ENCODE results near the gene SHISA5. TPM values are rescaled to one million over a fixed set of nuclear protein-coding genes. Genes with fewer than 3 reads are reported as not detected.

The SHISA5 gene
- total and polyA plus RNA-seq, 10 of the 15 experiments (the other 5 are each of a cell fraction or from before 2014, with no cell fraction given) = 17.1 to 148 (median 67.3) TPM

DNA sequence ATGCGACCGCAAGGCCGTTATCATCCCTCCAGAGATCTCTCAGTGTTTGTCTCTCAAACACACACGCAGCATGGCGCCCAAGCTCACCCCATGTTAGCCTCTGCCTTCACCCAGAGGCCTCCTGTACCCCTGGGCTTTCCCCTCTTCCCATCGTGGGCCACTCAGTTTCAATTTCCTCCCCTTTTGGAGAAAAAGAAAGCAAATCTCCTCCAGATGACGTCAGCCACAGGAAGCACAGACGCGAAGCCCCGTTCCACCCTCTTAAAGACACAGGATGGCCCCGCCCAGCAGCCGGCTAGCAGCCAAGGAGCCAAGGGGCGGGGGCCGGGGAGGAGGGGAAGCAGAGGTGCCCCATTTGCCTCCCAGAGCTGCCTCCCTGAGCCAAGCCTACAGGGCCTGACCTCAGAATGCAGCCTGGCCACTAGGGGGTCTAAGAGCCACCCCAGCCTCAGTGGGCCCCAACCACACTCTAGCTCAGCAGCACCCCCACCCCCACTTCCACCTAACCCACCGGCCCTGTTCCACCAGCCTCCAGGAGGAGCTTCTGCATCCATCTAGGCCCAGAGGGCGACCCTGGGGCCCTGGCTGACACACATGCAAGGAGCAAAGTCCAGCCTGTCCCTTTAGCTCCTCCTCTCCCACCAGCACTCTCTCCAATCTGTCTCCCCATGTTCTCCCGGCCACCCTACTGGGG is 30.9 kb downstream of the SHISA5 start (continued):
- TF ChIP-seq, protein P1, sequence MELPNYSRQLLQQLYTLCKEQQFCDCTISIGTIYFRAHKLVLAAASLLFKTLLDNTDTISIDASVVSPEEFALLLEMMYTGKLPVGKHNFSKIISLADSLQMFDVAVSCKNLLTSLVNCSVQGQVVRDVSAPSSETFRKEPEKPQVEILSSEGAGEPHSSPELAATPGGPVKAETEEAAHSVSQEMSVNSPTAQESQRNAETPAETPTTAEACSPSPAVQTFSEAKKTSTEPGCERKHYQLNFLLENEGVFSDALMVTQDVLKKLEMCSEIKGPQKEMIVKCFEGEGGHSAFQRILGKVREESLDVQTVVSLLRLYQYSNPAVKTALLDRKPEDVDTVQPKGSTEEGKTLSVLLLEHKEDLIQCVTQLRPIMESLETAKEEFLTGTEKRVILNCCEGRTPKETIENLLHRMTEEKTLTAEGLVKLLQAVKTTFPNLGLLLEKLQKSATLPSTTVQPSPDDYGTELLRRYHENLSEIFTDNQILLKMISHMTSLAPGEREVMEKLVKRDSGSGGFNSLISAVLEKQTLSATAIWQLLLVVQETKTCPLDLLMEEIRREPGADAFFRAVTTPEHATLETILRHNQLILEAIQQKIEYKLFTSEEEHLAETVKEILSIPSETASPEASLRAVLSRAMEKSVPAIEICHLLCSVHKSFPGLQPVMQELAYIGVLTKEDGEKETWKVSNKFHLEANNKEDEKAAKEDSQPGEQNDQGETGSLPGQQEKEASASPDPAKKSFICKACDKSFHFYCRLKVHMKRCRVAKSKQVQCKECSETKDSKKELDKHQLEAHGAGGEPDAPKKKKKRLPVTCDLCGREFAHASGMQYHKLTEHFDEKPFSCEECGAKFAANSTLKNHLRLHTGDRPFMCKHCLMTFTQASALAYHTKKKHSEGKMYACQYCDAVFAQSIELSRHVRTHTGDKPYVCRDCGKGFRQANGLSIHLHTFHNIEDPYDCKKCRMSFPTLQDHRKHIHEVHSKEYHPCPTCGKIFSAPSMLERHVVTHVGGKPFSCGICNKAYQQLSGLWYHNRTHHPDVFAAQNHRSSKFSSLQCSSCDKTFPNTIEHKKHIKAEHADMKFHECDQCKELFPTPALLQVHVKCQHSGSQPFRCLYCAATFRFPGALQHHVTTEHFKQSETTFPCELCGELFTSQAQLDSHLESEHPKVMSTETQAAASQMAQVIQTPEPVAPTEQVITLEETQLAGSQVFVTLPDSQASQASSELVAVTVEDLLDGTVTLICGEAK (IDR thresholded peaks at IDR 0.05; ENCODE audit: borderline replicate concordance) = no peak; the same call in 1 of the 2 replicates
- TF ChIP-seq HCFC1 (IDR thresholded peaks at IDR 0.05; ENCODE audit: low read length) (peak; percentile 43), CBFB (IDR thresholded peaks at IDR 0.05; ENCODE audit: low read depth) (peak; percentile 17), RAD51 (IDR thresholded peaks at IDR 0.05) (no peak), FOXK2 (IDR thresholded peaks at IDR 0.05) (no peak), EGR1 (IDR thresholded peaks at IDR 0.05; ENCODE audit: borderline replicate concordance in 1 of 2, low read depth in 2 of 2, low read length in 2 of 2) (peak in 1 of 2 experiments; percentile 65; a peak in 2 of 3 replicates), CHD2 (IDR thresholded peaks at IDR 0.05; ENCODE audit: borderline replicate concordance, low read depth, low read length) (peak; percentile 66; the same call in 1 of the 2 replicates), EZH2 (IDR thresholded peaks at IDR 0.05; ENCODE audit: borderline replicate concordance, control insufficient read depth, low read depth, low read length) (no peak), IKZF1 (conservative IDR thresholded peaks at IDR 0.05) (peak; percentile 94), RB1 (IDR thresholded peaks at IDR 0.05; ENCODE audit: borderline replicate concordance) (0 out of 2 replicates have a peak, but pooled peaks have one; percentile 15), IKZF2 (IDR thresholded peaks at IDR 0.05) (peak; percentile 91 to 92), BRCA1 (IDR thresholded peaks at IDR 0.05; ENCODE audit: low read depth, low read length) (no peak), KAT2A (conservative IDR thresholded peaks at IDR 0.05; ENCODE audit: control insufficient read depth, low read depth, low read length) (no peak), GABPA (IDR thresholded peaks at IDR 0.05; ENCODE audit: low read depth) (no peak; the same call in 1 of the 2 replicates), POLR2A (IDR thresholded peaks at IDR 0.05; ENCODE audit: low read depth, low read length) (peak; percentile 88), TAF1 (IDR thresholded peaks at IDR 0.05; ENCODE audit: borderline replicate concordance, low read depth, low read length) (peak; percentile 75), STAT3 (IDR thresholded peaks at IDR 0.05; ENCODE audit: low read depth, low read length) (0 out of 2 replicates have a peak, but pooled peaks have one; percentile 45), NFXL1 (IDR thresholded peaks at IDR 0.05; ENCODE audit: borderline replicate concordance) (no peak)
- TF ChIP-seq, protein P2, sequence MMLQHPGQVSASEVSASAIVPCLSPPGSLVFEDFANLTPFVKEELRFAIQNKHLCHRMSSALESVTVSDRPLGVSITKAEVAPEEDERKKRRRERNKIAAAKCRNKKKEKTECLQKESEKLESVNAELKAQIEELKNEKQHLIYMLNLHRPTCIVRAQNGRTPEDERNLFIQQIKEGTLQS (IDR thresholded peaks at IDR 0.05; ENCODE audit: borderline replicate concordance, extremely low read depth, low read depth, low read length) = no peak
- TF ChIP-seq, protein P3, sequence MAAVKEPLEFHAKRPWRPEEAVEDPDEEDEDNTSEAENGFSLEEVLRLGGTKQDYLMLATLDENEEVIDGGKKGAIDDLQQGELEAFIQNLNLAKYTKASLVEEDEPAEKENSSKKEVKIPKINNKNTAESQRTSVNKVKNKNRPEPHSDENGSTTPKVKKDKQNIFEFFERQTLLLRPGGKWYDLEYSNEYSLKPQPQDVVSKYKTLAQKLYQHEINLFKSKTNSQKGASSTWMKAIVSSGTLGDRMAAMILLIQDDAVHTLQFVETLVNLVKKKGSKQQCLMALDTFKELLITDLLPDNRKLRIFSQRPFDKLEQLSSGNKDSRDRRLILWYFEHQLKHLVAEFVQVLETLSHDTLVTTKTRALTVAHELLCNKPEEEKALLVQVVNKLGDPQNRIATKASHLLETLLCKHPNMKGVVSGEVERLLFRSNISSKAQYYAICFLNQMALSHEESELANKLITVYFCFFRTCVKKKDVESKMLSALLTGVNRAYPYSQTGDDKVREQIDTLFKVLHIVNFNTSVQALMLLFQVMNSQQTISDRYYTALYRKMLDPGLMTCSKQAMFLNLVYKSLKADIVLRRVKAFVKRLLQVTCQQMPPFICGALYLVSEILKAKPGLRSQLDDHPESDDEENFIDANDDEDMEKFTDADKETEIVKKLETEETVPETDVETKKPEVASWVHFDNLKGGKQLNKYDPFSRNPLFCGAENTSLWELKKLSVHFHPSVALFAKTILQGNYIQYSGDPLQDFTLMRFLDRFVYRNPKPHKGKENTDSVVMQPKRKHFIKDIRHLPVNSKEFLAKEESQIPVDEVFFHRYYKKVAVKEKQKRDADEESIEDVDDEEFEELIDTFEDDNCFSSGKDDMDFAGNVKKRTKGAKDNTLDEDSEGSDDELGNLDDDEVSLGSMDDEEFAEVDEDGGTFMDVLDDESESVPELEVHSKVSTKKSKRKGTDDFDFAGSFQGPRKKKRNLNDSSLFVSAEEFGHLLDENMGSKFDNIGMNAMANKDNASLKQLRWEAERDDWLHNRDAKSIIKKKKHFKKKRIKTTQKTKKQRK (IDR thresholded peaks at IDR 0.05; ENCODE audit: low read depth, low read length) = no peak
- TF ChIP-seq, protein P4, sequence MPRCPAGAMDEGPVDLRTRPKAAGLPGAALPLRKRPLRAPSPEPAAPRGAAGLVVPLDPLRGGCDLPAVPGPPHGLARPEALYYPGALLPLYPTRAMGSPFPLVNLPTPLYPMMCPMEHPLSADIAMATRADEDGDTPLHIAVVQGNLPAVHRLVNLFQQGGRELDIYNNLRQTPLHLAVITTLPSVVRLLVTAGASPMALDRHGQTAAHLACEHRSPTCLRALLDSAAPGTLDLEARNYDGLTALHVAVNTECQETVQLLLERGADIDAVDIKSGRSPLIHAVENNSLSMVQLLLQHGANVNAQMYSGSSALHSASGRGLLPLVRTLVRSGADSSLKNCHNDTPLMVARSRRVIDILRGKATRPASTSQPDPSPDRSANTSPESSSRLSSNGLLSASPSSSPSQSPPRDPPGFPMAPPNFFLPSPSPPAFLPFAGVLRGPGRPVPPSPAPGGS (IDR thresholded peaks at IDR 0.05; ENCODE audit: borderline replicate concordance, insufficient read depth, low read depth, low read length, poor library complexity, severe bottlenecking) = peak; percentile 35
